Endothelial cell of umbilical vein (primary cell): Measurements from ENCODE around the gene VGLL4. TPM values are rescaled to one million over a fixed set of nuclear protein-coding genes. Genes with fewer than 3 reads are reported as not detected.
"Not testable (repeated sequence)": the region's sequence is repeated elsewhere in the genome, so short reads cannot be mapped to it uniquely, and the experiment has no call there.

ENCODE experiments used
- BruUV-seq: library from RNA; stranded (reverse); fragments of 400-500 nt; replicated peaks from 2 replicates; lab custom pipeline; 2021; lab: Mats Ljungman, UMichigan
- CTCF ChIA-PET: fragments of 300-600, 350-600 bp; sonication (Branson Sonifier 250); formaldehyde crosslinking; loops from one replicate; lab custom pipeline; 2021; ENCODE audit warnings: antibody characterized with exemption, inconsistent platforms; lab: Charles Lee
- POLR2A ChIA-PET: fragments of 300-600, 350-600 bp; sonication (Branson Sonifier 250); formaldehyde crosslinking; loops from one replicate; lab custom pipeline; 2021; ENCODE audit warnings: antibody characterized with exemption, inconsistent platforms; lab: Charles Lee
- DNase-seq: peaks from one replicate; pipeline ENCODE4 v3.0.0-alpha.2; 2011; ENCODE audit warnings: low read depth, low spot score
- FAIRE-seq: peaks from 2 replicates; lab custom pipeline; 2011; peaks lifted over from hg19 to GRCh38; lab: Jason Lieb, UNC
- H2AFZ ChIP-seq: 2 replicates; pipeline ENCODE4 v1.6.0; 2012; ENCODE audit warnings: low read depth, low read length, control low read depth, inconsistent platforms
- H3K27ac ChIP-seq: 2 replicates; pipeline ENCODE4 v1.5.1; 2011; ENCODE audit warnings: low read depth, mild to moderate bottlenecking, control low read depth, low read length, moderate library complexity; ENCODE audit not compliant: insufficient read depth
- H3K27me3 ChIP-seq, 2 experiments: 2 replicates each; pipeline versions ENCODE4 v1.6.0 to v1.6.1; 2011; ENCODE audit warnings: low read length in 2 of 2, mixed read lengths in 1 of 2; ENCODE audit not compliant: control insufficient read depth in 2 of 2, insufficient read depth in 2 of 2
- H3K36me3 ChIP-seq, 2 experiments: 2 replicates in 1 of 2; 3 replicates in 1 of 2; pipeline ENCODE4 v1.5.1; 2011; ENCODE audit warnings: low read length in 2 of 2, mild to moderate bottlenecking in 1 of 2, moderate library complexity in 1 of 2; ENCODE audit not compliant: control insufficient read depth in 2 of 2, insufficient read depth in 2 of 2; ENCODE audit errors: extremely low read depth in 1 of 2
- H3K4me1 ChIP-seq: 3 replicates; pipeline ENCODE4 v1.5.1; 2011; ENCODE audit warnings: mild to moderate bottlenecking, low read length; ENCODE audit not compliant: control insufficient read depth, insufficient read depth; ENCODE audit errors: extremely low read depth
- H3K4me2 ChIP-seq: 2 replicates; pipeline ENCODE4 v1.6.1; 2011; ENCODE audit warnings: low read length, control low read depth, mixed read lengths; ENCODE audit not compliant: insufficient read depth
- H3K4me3 ChIP-seq, 3 experiments: fragments of 200-600 bp in 1 of 3; sonication (generic), shearing (Covaris generic) in 1 of 3; replicated peaks in 1 of 3; 2 replicates each; pipeline ENCODE4 v1.5.1; 2011 to 2016; ENCODE audit warnings: control low read depth in 3 of 3, low read length in 3 of 3, mild to moderate bottlenecking in 2 of 3, inconsistent platforms in 1 of 3, low read depth in 1 of 3, moderate library complexity in 1 of 3; ENCODE audit not compliant: insufficient read depth in 1 of 3
- H3K79me2 ChIP-seq: 2 replicates; pipeline ENCODE4 v1.6.0; 2012; ENCODE audit warnings: low read length, inconsistent platforms; ENCODE audit not compliant: control insufficient read depth, insufficient read depth
- H3K9ac ChIP-seq: replicated peaks from 2 replicates; pipeline ENCODE3; 2011; ENCODE audit warnings: low read length, control low read depth; ENCODE audit not compliant: insufficient read depth; ENCODE audit errors: extremely low read depth
- H3K9me1 ChIP-seq: replicated peaks from 3 replicates; pipeline ENCODE4 v1.6.0; 2011; ENCODE audit warnings: mild to moderate bottlenecking, low read length; ENCODE audit not compliant: control insufficient read depth, insufficient read depth; ENCODE audit errors: extremely low read depth
- H3K9me3 ChIP-seq: replicated peaks from 2 replicates; pipeline ENCODE4 v1.5.1; 2012; ENCODE audit warnings: low read length, inconsistent platforms; ENCODE audit not compliant: control insufficient read depth, insufficient read depth
- H4K20me1 ChIP-seq: replicated peaks from 2 replicates; pipeline ENCODE3; 2011; ENCODE audit warnings: mild to moderate bottlenecking, low read length; ENCODE audit not compliant: control insufficient read depth, insufficient read depth; ENCODE audit errors: extremely low read depth
- CTCF ChIP-seq, 2 donors: IDR thresholded peaks; 1 replicate in 1 of 2; 2 replicates in 1 of 2; pipeline ENCODE4 v1.5.1; 2011; ENCODE audit warnings: low read length in 2 of 2, mild to moderate bottlenecking in 2 of 2, moderate library complexity in 2 of 2, control low read depth in 1 of 2, inconsistent platforms in 1 of 2, low read depth in 1 of 2; ENCODE audit not compliant: insufficient read depth in 1 of 2; ENCODE audit errors: extremely low read depth in 1 of 2
- EZH2 ChIP-seq: IDR thresholded peaks from 2 replicates; pipeline ENCODE4 v1.6.1; 2012; ENCODE audit warnings: borderline replicate concordance, low read depth, mild to moderate bottlenecking, moderate library complexity, low read length, inconsistent platforms; ENCODE audit not compliant: severe bottlenecking
- FOS ChIP-seq: IDR thresholded peaks from 2 replicates; pipeline ENCODE4 v1.6.1; 2011; ENCODE audit warnings: mild to moderate bottlenecking, low read length, moderate library complexity, borderline replicate concordance; ENCODE audit not compliant: insufficient read depth
- GATA2 ChIP-seq: IDR thresholded peaks from 2 replicates; pipeline ENCODE4 v1.7.0; 2011; ENCODE audit warnings: low read depth, mild to moderate bottlenecking, moderate library complexity, mixed read lengths, low read length; ENCODE audit not compliant: insufficient read length, insufficient read depth
- JUN ChIP-seq: IDR thresholded peaks from 2 replicates; pipeline ENCODE4 v1.6.1; 2011; ENCODE audit warnings: borderline replicate concordance, low read depth; ENCODE audit not compliant: insufficient read length, insufficient read depth
- MAX ChIP-seq: IDR thresholded peaks from 2 replicates; pipeline ENCODE4 v1.6.1; 2011; ENCODE audit not compliant: insufficient read depth, insufficient read length
- MYC ChIP-seq: IDR thresholded peaks from one replicate; pipeline ENCODE4 v1.6.1; 2011; ENCODE audit warnings: mild to moderate bottlenecking, low read depth, low read length
- POLR2A ChIP-seq: IDR thresholded peaks from 2 replicates; pipeline ENCODE4 v1.6.1; 2012; ENCODE audit warnings: low read depth, mild to moderate bottlenecking, control low read depth, low read length
- POLR2AphosphoS5 ChIP-seq: IDR thresholded peaks from 2 replicates; pipeline ENCODE4 v1.6.1; 2012; ENCODE audit warnings: low read depth, mild to moderate bottlenecking, control low read depth, low read length, moderate library complexity; ENCODE audit not compliant: insufficient read depth
- dilution Hi-C: fragments of 300-500 bp; cut with MboI; formaldehyde crosslinking; loops from one replicate; pipeline ENCODE4 v1.15.0; 2019; ENCODE audit warnings: low sequenced_read_pairs; ENCODE audit not compliant: extremely low pct_ligation_motif_present
- intact Hi-C: fragments of 100-400 bp; cut with micrococcal nuclease; formaldehyde crosslinking; loops from one replicate; pipeline ENCODE4 v1.10.0; 2022
- polyA plus RNA-seq, 4 experiments: library from polyadenylated mRNA; depleted of rRNA in 3 of 4; stranded (reverse) in 3 of 4; unstranded in 1 of 4; fragments of >200 nt; gene quantifications; 2 replicates each; pipeline versions ENCODE4 v1.2.1 to v1.2.3, GENCODE V29; 2011 to 2012; ENCODE audit warnings: missing spikeins in 1 of 4
- total RNA-seq: library from RNA; stranded (reverse); gene quantifications from 2 replicates; pipeline ENCODE4 v1.2.3, GENCODE V29; 2021

VGLL4 gene
- total and polyA plus RNA-seq, 2 donors (not counting 3 experiments of a cell fraction or from before 2014, with no cell fraction given): 67.0 to 78.9 TPM

- Histone ChIP-seq H3K36me3 (peaks cover 0 to 13% of the 10 kb centered on the region in 2 experiments), H3K27me3 (no peaks in the 10 kb centered on the region), H3K9me1 (no peaks in the 10 kb centered on the region), H3K9ac (no peak overlapping the region), H2AFZ (no peak overlapping the region), H3K27ac (no peak overlapping the region), H4K20me1 (peaks cover 3% of the 10 kb centered on the region), H3K4me3 (no peak overlapping the region), H3K4me2 (no peak overlapping the region), H3K79me2 (peaks cover 88% of the 10 kb centered on the region), H3K9me3 (no peaks in the 10 kb centered on the region), H3K4me1 (peaks cover 18% of the 10 kb centered on the region)
- no TSS peak for BruUV-seq
- CTCF ChIA-PET: interaction anchor here (1.0 kb wide), 1 partner anchor 18 kb away, joined by 4 read pairs; no protein-coding TSS in a partner anchor
- intact Hi-C loops: no loop called here
- POLR2A ChIA-PET: no interaction called here
- no peak for DNase-seq
- no peak for FAIRE-seq
- dilution Hi-C loops: no loop called here
- no peak for TF ChIP-seq POLR2AphosphoS5
- no peak for TF ChIP-seq MAX
- TF ChIP-seq JUN: no peak
- no peak for TF ChIP-seq MYC
- no peak for TF ChIP-seq EZH2
- TF ChIP-seq GATA2: no peak
- TF ChIP-seq POLR2A: no peak
- TF ChIP-seq FOS: no peak
- no peak for TF ChIP-seq CTCF (IDR thresholded peaks at IDR 0.05; ENCODE audit: extremely low read depth in 1 of 2, insufficient read depth in 1 of 2, low read depth in 1 of 2, low read length in 2 of 2)
These were observed 68.6 kb downstream of the VGLL4 start for GRCh38 chr3:11574981-11575669.

- intact Hi-C loops, POLR2A ChIA-PET, H3K27me3 ChIP-seq, CTCF ChIA-PET, H4K20me1 ChIP-seq, H3K9me1 ChIP-seq, H3K4me2 ChIP-seq, H3K9me3 ChIP-seq, H3K27ac ChIP-seq, dilution Hi-C loops, H3K9ac ChIP-seq, FAIRE-seq, DNase-seq, H2AFZ ChIP-seq, H3K4me3 ChIP-seq, BruUV-seq: not testable (repeated sequence)
- peaks cover 77% of the 10 kb centered on the region for H3K79me2 ChIP-seq
- H3K4me1 ChIP-seq: peaks cover 40% of the 10 kb centered on the region
- peaks cover 0 to 13% of the 10 kb centered on the region in 2 experiments for H3K36me3 ChIP-seq
These were observed 71.1 kb downstream of the VGLL4 start for GRCh38 chr3:11572660-11573059.
